SK-N-MC (cell line): Measurements from ENCODE around the gene TMEM106B.
"Not testable (repeated sequence)": the region's sequence is repeated elsewhere in the genome, so short reads cannot be mapped to it uniquely, and the experiment has no call there.

Experiments used
- DNase-seq: peaks from one replicate; pipeline ENCODE4 v3.0.0-alpha.2; 2011; ENCODE audit warnings: low read depth, low spot score
- H3K27ac ChIP-seq: fragments of 200-600 bp; sonication (generic); 2 replicates; pipeline ENCODE4 v1.5.1; 2016; ENCODE audit warnings: mixed run types
- H3K36me3 ChIP-seq: fragments of 200-600 bp; sonication (generic); 2 replicates; pipeline ENCODE4 v1.6.1; 2017; ENCODE audit warnings: antibody characterized with exemption, low read length, mixed read lengths; ENCODE audit not compliant: insufficient read depth
- H3K4me3 ChIP-seq: fragments of 200-600 bp; sonication (generic); 2 replicates; pipeline ENCODE4 v1.5.1; 2016
- H3K9ac ChIP-seq: fragments of 200-600 bp; sonication (generic); 2 replicates; pipeline ENCODE4 v1.8.0; 2017; ENCODE audit warnings: mixed run types, mixed read lengths; ENCODE audit not compliant: insufficient read length
- H3K9me3 ChIP-seq: fragments of 200-600 bp; sonication (generic); 2 replicates; pipeline ENCODE4 v1.6.1; 2017; ENCODE audit warnings: low read depth, mild to moderate bottlenecking, antibody characterized with exemption, low read length, moderate library complexity, mixed read lengths
- EZH2 ChIP-seq: fragments of 200-600 bp; sonication (generic); IDR thresholded peaks from one replicate; pipeline ENCODE4 v1.6.1; 2017; ENCODE audit warnings: antibody characterized with exemption
- FOXP2 ChIP-seq: optimal IDR thresholded peaks from 2 replicates; pipeline ENCODE3; 2011; ENCODE audit warnings: mild to moderate bottlenecking, moderate library complexity; ENCODE audit not compliant: insufficient read depth; ENCODE audit errors: extremely low read length, control extremely low read depth
- POLR2AphosphoS5 ChIP-seq: IDR thresholded peaks from 2 replicates; pipeline ENCODE4 v1.6.1; 2012; ENCODE audit warnings: mild to moderate bottlenecking, low read depth, low read length, borderline replicate concordance

The TMEM106B gene

DNA sequence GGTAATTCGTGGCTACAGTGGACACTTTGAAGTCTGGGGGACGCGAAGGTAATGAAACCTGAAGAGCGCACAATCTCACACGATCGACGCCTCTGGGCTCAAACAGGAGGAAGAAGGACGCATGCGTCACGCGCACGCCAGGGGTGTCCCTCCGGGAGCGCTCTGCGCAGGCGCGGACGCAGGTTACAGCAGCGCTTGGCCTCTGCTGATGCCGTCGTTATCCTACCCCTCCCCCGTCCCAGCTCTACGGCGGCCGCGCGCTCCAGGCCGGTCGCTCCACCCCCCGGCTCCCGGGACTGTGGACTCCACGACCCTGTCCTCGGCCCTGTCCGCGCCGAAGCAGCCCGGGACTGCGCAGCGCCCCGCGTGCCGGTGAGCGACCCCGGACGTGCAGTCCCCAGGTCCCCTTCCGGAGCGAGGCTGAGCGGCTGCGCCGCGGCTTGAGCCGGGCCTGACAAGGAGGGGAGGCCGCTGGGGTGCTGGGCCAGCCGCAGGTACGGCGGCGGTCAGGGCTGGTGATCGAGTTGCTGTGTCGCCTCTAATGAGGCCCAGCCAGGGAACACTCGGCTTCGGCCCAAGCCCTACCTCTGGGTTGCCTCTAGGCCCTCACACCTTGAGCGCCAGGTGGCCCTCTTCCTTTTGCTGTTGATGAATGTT, at the start of gene TMEM106B:
Gene TMEM106B (plus strand): TSS at position 241 of the 657 bp plus-strand sequence. CDS start 3,517 bp downstream, outside the sequence.
- Histone ChIP-seq H3K27ac (0 out of 2 replicates have a peak within 1 kb of the TSS, but pooled peaks have one; percentile 0), H3K9ac (peak within 1 kb of the TSS; percentile 87), H3K4me3 (peak within 1 kb of the TSS; percentile 98), H3K36me3 (peaks cover 13% of the 10 kb centered on the region; the same call in 1 of the 2 replicates), H3K9me3 (no peaks in the 10 kb centered on the region)
- TF ChIP-seq FOXP2 (no peak), EZH2 (no peak), POLR2AphosphoS5 (peak; percentile 91)
- DNase-seq = peak; percentile 59

DNA sequence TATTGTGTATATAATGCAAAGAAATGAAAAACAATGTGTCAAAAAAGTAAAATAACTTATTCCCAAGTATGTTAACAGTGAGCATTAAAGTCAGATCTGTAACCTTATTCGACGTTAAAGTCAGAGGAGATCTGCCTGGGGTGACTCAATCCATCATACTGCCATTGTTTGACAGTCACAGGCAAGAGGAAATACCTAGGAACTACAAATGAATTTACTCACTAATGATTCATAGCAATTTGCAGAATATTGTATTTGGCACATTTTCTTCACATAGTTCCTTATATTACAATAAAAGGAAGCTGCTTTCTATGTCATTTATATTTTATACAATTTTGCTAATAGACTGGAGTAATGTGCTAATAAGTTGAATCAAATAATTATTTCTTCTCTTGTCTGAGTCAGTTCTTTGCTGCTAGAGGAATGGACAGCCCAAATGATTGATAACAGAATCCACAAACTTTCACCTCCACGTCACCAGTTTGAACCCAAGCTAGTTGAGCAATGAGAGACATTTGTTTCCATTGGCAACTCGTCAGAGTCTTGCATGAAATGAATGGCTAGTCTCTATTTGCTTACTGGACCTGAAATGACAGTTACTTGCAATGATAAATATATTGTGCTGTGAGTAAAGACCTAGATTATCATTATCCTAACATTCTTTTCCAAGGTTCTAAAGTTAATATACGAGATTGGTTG, 48.5 kb upstream of the TMEM106B start:
- no peak for DNase-seq
- no peak overlapping the region for H3K27ac ChIP-seq
- no peak overlapping the region for H3K4me3 ChIP-seq
- no peak overlapping the region for H3K9ac ChIP-seq
- H3K36me3 ChIP-seq = no peaks in the 10 kb centered on the region
- no peaks in the 10 kb centered on the region for H3K9me3 ChIP-seq
- no peak for TF ChIP-seq EZH2
- no peak for TF ChIP-seq FOXP2
- no peak for TF ChIP-seq POLR2AphosphoS5

DNA sequence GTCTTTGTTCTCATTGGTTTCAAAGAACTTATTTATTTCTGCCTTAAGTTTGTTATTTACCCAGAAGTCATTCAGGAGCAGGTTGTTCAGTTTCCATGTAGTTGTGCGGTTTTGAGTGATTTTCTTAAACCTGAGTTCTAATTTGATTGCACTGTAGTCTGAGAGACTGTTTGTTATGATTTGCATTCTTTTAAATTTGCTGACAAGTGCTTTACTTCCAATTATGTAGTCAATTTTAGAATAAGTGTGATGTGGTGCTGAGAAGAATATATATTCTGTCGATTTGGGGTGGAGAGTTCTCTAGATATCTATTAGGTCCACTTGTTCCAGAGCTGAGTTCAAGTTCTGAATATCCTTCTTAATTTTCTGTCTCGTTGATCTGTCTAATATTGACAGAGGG, 43.0 kb upstream of the TMEM106B start:
- not testable (repeated sequence) for H3K27ac ChIP-seq, H3K36me3 ChIP-seq, DNase-seq, H3K9ac ChIP-seq, H3K9me3 ChIP-seq, H3K4me3 ChIP-seq

DNA sequence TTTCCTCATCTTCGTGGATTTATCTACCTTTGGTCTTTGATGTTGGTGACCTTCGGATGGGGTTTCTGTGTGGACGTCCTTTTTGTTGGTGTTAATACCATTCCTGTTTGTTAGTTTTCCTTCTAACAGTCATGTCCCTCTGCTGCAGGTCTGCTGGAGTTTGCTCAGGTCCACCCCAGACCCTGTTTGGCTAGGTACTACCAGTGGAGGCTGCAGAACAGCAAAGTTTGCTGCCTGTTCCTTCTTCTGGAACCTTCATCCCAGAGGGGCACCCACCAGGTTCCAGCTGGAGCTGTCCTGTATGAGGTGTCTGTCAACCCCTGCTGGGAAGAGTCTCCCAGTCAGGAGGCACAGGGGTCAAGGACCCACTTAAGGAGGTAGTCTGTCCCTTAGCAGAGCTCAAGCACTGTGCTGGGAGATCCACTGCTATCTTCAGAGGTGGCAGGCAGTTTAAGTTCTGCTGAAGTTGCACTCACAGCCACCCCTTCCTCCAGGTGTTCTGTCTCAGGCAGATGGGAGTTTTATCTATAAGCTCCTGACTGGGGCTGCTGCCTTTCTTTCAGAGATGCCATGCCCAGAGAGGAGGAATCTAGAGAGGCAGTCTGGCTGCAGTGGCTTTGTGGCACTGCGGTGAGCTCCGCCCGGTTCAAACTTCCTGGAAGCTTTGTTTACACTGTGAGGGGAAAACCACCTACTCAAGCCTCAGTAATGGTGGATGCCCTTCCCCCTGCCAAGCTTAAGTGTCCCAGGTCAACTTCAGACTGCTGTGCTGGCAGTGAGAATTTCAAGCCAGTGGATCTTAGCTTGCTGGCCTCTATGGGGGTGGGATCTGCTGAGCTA, 40.9 kb upstream of the TMEM106B start:
- not testable (repeated sequence) for H3K27ac ChIP-seq, H3K9me3 ChIP-seq, H3K36me3 ChIP-seq

DNA sequence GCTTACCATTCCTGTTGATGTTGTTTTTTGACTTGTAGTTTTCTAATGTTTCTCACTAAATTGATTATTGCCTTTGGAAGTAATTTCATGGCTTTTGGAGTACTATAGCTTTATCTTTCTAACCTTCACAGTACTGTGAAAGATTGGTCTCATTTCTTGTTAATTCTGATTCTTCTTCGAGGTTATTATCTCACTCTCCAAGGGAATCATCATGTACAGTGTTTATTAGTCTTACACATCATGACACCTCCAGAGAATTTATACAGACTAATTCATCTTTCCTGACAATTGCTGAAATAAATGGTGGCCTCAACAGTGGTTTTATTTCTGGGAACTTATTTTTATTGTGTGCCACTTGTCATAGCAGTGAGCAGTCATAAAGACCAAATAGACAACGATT, 37.4 kb upstream of the TMEM106B start:
- Histone ChIP-seq H3K4me3 (no peak overlapping the region), H3K9ac (no peak overlapping the region), H3K36me3 (no peaks in the 10 kb centered on the region), H3K9me3 (no peaks in the 10 kb centered on the region), H3K27ac (no peak overlapping the region)
- DNase-seq = no peak
- TF ChIP-seq POLR2AphosphoS5 (no peak), FOXP2 (no peak), EZH2 (no peak)

More for the DNA sequence above, 40.9 kb upstream of the TMEM106B start:
- not testable (repeated sequence) for H3K4me3 ChIP-seq, H3K9ac ChIP-seq, DNase-seq

DNA sequence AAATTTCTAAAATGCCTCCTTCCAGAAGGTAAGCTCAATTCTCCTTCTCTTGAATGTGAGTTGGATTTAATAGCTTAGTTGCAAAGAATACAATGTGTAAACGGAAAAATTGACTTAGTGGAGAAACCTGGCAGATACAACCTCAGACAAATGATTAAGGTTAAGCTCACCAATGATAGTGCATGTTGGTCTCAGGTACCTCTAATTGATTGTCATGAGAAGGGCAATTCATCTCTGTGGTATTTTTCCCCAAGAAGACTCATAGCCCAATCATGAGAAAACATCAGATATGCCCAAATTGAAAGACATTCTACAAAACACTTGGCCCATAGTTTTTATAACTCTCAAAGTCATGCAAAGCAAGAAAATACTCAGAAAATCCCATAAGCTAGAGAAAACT, 36.2 kb upstream of the TMEM106B start:
- no peaks in the 10 kb centered on the region for H3K36me3 ChIP-seq
- H3K9ac ChIP-seq = no peak overlapping the region
- H3K27ac ChIP-seq = no peak overlapping the region
- no peak for TF ChIP-seq POLR2AphosphoS5
- TF ChIP-seq FOXP2 = no peak
- no peak for TF ChIP-seq EZH2
- no peaks in the 10 kb centered on the region for H3K9me3 ChIP-seq
- DNase-seq = no peak
- H3K4me3 ChIP-seq = no peak overlapping the region

DNA sequence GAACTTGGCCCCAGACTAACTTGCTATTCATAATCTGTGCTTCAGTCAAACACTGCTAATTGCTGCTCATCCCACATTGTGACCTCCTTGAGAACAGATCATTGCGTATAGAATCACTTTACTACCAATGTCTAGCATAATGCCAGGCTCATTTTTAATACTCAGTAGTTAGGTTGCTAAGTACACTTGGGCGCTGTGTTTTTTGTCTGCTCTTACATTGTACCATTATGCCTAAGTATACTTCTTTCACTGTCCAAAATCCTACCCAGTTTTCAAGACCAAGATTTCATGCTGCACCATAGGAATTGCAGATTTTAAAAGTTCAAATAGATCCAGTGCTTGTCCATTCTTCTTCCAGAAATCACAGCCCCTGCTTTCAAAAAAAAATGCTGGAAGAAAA, 32.8 kb upstream of the TMEM106B start:
- TF ChIP-seq POLR2AphosphoS5 (no peak), FOXP2 (no peak), EZH2 (no peak)
- Histone ChIP-seq H3K4me3 (no peak overlapping the region), H3K27ac (no peak overlapping the region), H3K9ac (no peak overlapping the region), H3K9me3 (no peaks in the 10 kb centered on the region), H3K36me3 (no peaks in the 10 kb centered on the region)
- DNase-seq = no peak

DNA sequence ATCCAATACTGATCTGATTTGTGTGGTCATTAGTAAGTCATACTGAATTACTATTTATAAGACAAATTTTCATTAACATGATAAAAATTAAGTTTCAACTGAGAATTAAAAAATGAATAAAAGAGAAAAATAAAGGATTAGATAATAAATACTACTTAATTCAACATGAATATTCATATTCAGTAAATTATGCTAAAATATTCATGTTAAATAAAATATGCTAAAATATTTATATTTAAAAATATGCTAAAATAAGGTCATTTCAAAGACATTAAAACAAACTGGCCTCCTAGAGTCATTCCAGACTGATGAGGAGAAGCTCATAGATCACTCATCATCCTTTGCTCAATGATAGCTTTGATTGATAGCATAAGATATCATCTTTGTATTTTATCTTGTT, 16.7 kb upstream of the TMEM106B start:
- Histone ChIP-seq H3K9ac (no peak overlapping the region), H3K9me3 (no peaks in the 10 kb centered on the region), H3K27ac (no peak overlapping the region), H3K4me3 (no peak overlapping the region), H3K36me3 (no peaks in the 10 kb centered on the region)
- TF ChIP-seq POLR2AphosphoS5 (no peak), FOXP2 (no peak), EZH2 (no peak)
- DNase-seq = no peak

DNA sequence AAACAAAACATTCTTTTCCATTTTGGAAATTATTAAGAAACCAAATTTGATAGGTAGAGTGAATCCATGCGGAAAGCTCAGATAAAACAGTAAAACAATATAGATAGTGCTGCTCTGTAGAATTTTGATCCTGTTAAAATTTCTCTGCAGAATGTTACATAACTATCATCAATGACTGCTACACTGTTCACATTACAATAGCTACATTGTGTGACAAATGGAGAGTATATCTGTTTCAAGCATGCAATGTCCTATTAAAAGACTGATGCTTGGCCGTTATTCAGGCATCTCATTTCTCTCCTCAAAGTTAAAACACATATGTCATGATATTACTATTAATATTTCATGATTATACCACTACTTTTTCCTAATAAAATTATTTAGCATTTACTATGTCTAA, 14.7 kb upstream of the TMEM106B start:
- DNase-seq = no peak
- Histone ChIP-seq H3K4me3 (no peak overlapping the region), H3K9ac (no peak overlapping the region), H3K36me3 (no peaks in the 10 kb centered on the region), H3K9me3 (no peaks in the 10 kb centered on the region), H3K27ac (no peak overlapping the region)
- no peak for TF ChIP-seq FOXP2
- TF ChIP-seq EZH2 = no peak
- no peak for TF ChIP-seq POLR2AphosphoS5
